Measurements from ENCODE around the gene SYVN1.

DNA sequence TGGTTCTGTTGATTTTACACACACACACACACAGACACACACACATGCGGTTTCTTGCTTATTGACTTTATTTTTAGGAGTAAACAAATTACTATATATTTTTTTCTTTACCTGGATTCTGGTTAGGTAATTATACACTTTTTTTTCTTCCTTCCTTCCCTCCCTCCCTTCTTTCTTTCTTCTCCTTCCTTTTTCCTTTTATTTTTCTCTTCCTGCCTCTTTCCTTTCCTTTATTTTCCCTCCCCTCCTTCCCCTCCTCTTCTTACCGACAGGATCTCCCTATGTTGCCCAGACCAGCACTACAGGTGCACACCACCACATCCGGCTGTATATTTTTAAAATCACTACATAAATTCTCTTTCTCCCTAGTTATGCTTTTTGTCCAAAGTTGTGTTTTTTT, 32.6 kb upstream of the SYVN1 start:
- TF ChIP-seq CTCF (IDR thresholded peaks at IDR 0.05 in 8 of 11, conservative IDR thresholded peaks at IDR 0.05 in 3 of 11) (no peak), POLR2A (IDR thresholded peaks at IDR 0.05) (no peak)
